Activated naive CD4-positive, alpha-beta T cell treated with anti-CD3 and anti-CD28 coated beads, Interleukin-2, amount 50 U/mL, for 24 hours (primary cell): ENCODE measurements around the gene REEP6.

ENCODE experiments used
- H3K27ac Mint-ChIP-seq: one replicate; pipeline ENCODE4 v1.8.0; 2021; ENCODE audit warnings: mild to moderate bottlenecking, mixed read lengths
- H3K27me3 Mint-ChIP-seq: one replicate; pipeline ENCODE4 v1.8.0; 2021; ENCODE audit warnings: mixed read lengths
- H3K36me3 Mint-ChIP-seq: one replicate; pipeline ENCODE4 v1.8.0; 2021; ENCODE audit warnings: mixed read lengths
- H3K4me1 Mint-ChIP-seq: one replicate; pipeline ENCODE4 v1.8.0; 2021; ENCODE audit warnings: mixed read lengths
- H3K4me3 Mint-ChIP-seq: one replicate; pipeline ENCODE4 v1.8.0; 2021; ENCODE audit warnings: mild to moderate bottlenecking, mixed read lengths
- H3K9me3 Mint-ChIP-seq: one replicate; pipeline ENCODE4 v1.8.0; 2021; ENCODE audit warnings: mixed read lengths

The REEP6 gene

GRCh38 chr19:1503925-1504773 is 13.2 kb downstream of the REEP6 start:
- Mint-ChIP-seq H3K36me3 (no peaks in the 10 kb centered on the region), H3K4me1 (peaks cover 20% of the 10 kb centered on the region), H3K27ac (no peak overlapping the region), H3K9me3 (no peaks in the 10 kb centered on the region), H3K27me3 (no peaks in the 10 kb centered on the region), H3K4me3 (no peak overlapping the region)

GRCh38 chr19:1505012-1505411 is 14.0 kb downstream of the REEP6 start:
- Mint-ChIP-seq H3K4me3 (no peak overlapping the region), H3K27ac (no peak overlapping the region), H3K9me3 (no peaks in the 10 kb centered on the region), H3K4me1 (peaks cover 20% of the 10 kb centered on the region), H3K27me3 (no peaks in the 10 kb centered on the region), H3K36me3 (no peaks in the 10 kb centered on the region)

- H3K9me3 Mint-ChIP-seq, result no peaks in the 10 kb centered on the region
- H3K4me1 Mint-ChIP-seq, result peaks cover 20% of the 10 kb centered on the region
- H3K27me3 Mint-ChIP-seq, result no peaks in the 10 kb centered on the region
- no peaks in the 10 kb centered on the region for H3K36me3 Mint-ChIP-seq
- no peak overlapping the region for H3K4me3 Mint-ChIP-seq
- no peak overlapping the region for H3K27ac Mint-ChIP-seq
Observed at GRCh38 chr19:1505991-1506881, 15.3 kb downstream of the REEP6 start.

- peak overlapping the region; percentile 91 for H3K4me3 Mint-ChIP-seq
Observed at GRCh38 chr19:1507192-1507660, 16.2 kb downstream of the REEP6 start.

GRCh38 chr19:1507763-1508506 is 17.0 kb downstream of the REEP6 start:
- no peaks in the 10 kb centered on the region for H3K9me3 Mint-ChIP-seq
- H3K27me3 Mint-ChIP-seq, result no peaks in the 10 kb centered on the region
- peaks cover 22% of the 10 kb centered on the region for H3K4me1 Mint-ChIP-seq
- peak overlapping the region; percentile 60 for H3K27ac Mint-ChIP-seq
- peak overlapping the region; percentile 91 for H3K4me3 Mint-ChIP-seq
- H3K36me3 Mint-ChIP-seq, result no peaks in the 10 kb centered on the region

More at GRCh38 chr19:1507192-1507660, 16.2 kb downstream of the REEP6 start:
- Mint-ChIP-seq H3K27me3 (no peaks in the 10 kb centered on the region), H3K9me3 (no peaks in the 10 kb centered on the region), H3K4me1 (peaks cover 23% of the 10 kb centered on the region), H3K36me3 (no peaks in the 10 kb centered on the region), H3K27ac (no peak overlapping the region)

- Mint-ChIP-seq H3K27me3 (no peaks in the 10 kb centered on the region), H3K27ac (no peak overlapping the region), H3K9me3 (no peaks in the 10 kb centered on the region), H3K4me3 (peak overlapping the region; percentile 5), H3K36me3 (no peaks in the 10 kb centered on the region), H3K4me1 (peaks cover 19% of the 10 kb centered on the region)
Observed at GRCh38 chr19:1508507-1508856, 17.5 kb downstream of the REEP6 start.

- H3K27me3 Mint-ChIP-seq, result no peaks in the 10 kb centered on the region
- no peak overlapping the region for H3K27ac Mint-ChIP-seq
Observed at GRCh38 chr19:1509602-1510441, 18.8 kb downstream of the REEP6 start.

GRCh38 chr19:1510442-1510806 is 19.4 kb downstream of the REEP6 start:
- peaks cover 16% of the 10 kb centered on the region for H3K4me1 Mint-ChIP-seq
- no peaks in the 10 kb centered on the region for H3K36me3 Mint-ChIP-seq
- H3K9me3 Mint-ChIP-seq, result no peaks in the 10 kb centered on the region
- H3K27me3 Mint-ChIP-seq, result no peaks in the 10 kb centered on the region
- no peak overlapping the region for H3K27ac Mint-ChIP-seq
- H3K4me3 Mint-ChIP-seq, result peak overlapping the region; percentile 1

More at GRCh38 chr19:1509602-1510441, 18.8 kb downstream of the REEP6 start:
- Mint-ChIP-seq H3K9me3 (no peaks in the 10 kb centered on the region), H3K4me1 (peaks cover 16% of the 10 kb centered on the region), H3K4me3 (no peak overlapping the region), H3K36me3 (no peaks in the 10 kb centered on the region)

GRCh38 chr19:1510807-1511206 is 19.8 kb downstream of the REEP6 start:
- Mint-ChIP-seq H3K27me3 (no peaks in the 10 kb centered on the region), H3K27ac (no peak overlapping the region), H3K4me3 (peak overlapping the region; percentile 1)

GRCh38 chr19:1511318-1512317 is 20.6 kb downstream of the REEP6 start:
- Mint-ChIP-seq H3K36me3 (no peaks in the 10 kb centered on the region), H3K4me3 (peak overlapping the region; percentile 76), H3K9me3 (no peaks in the 10 kb centered on the region), H3K27ac (no peak overlapping the region), H3K27me3 (no peaks in the 10 kb centered on the region), H3K4me1 (peaks cover 16% of the 10 kb centered on the region)

More at GRCh38 chr19:1510807-1511206, 19.8 kb downstream of the REEP6 start:
- H3K36me3 Mint-ChIP-seq, result no peaks in the 10 kb centered on the region
- H3K4me1 Mint-ChIP-seq, result peaks cover 16% of the 10 kb centered on the region
- no peaks in the 10 kb centered on the region for H3K9me3 Mint-ChIP-seq

GRCh38 chr19:1512671-1513498 is 21.9 kb downstream of the REEP6 start, which contains the start of gene ADAMTSL5:
ADAMTSL5 (minus strand) TSS chr19:1513019; CDS start chr19:1510943, 2,076 bp downstream.
- H3K4me1 Mint-ChIP-seq, result peaks cover 11% of the 10 kb centered on the region
- H3K36me3 Mint-ChIP-seq, result no peaks in the 10 kb centered on the region
- no peaks in the 10 kb centered on the region for H3K9me3 Mint-ChIP-seq
- H3K27me3 Mint-ChIP-seq, result no peaks in the 10 kb centered on the region
- peak within 1 kb of the TSS; percentile 76 for H3K4me3 Mint-ChIP-seq
- H3K27ac Mint-ChIP-seq, result peak within 1 kb of the TSS; percentile 55

GRCh38 chr19:1513499-1514294 is 22.7 kb downstream of the REEP6 start:
- no peaks in the 10 kb centered on the region for H3K36me3 Mint-ChIP-seq
- H3K4me3 Mint-ChIP-seq, result no peak overlapping the region
- peaks cover 7% of the 10 kb centered on the region for H3K4me1 Mint-ChIP-seq
- H3K27me3 Mint-ChIP-seq, result no peaks in the 10 kb centered on the region
- H3K9me3 Mint-ChIP-seq, result no peaks in the 10 kb centered on the region
- H3K27ac Mint-ChIP-seq, result no peak overlapping the region
